8988T (cell line): ENCODE results near the gene CTSZ.
"Not testable (repeated sequence)": the region's sequence is repeated elsewhere in the genome, so short reads cannot be mapped to it uniquely, and the experiment has no call there.

Experiments
- DNase-seq: peaks from one replicate; pipeline ENCODE4 v3.0.0; 2011

Gene CTSZ

DNA sequence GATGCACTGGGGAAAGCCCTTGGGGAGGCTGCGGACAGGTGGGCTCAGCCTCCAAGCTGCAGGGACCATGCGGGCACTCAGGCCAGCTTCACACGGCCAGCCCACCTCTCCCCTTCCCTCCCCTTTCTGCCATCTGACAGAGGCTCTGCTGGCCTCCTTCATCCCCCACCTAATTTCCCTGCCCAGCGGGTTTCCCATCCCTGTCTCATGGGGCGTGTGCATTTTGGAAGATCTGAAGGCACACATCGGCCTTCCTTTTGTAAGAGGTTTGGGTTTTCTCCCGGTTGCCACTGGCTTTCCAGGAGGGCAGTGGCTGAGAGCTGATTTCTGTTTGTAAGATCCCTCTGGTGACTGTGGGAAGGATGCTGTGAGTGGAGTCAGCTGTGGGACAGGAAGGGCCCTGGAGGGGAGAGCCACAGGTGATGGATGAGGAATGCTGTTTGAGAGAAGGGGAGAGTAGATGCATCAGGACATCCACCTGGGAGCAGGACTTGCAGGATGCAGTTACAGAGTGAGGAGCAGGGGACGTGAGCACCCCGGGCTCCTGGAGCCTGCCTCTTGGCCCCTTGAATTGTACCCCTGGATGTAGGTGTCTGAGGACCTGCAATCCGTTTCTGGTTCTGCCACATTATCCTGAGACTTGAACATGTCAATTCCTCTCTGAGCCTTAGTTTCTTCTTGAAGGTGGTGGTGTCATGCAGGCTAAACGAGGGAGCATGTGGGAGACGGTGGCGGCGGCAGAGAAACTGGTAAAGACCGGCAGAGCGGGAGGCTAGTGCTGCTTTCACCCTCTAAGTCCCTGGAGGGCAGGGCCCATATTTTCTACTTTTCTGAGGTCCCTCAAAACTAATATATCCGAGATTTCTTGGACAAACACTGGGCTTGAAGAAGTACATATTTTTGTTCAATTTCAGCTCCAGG, 6.2 kb upstream of the CTSZ start:
- no peak for DNase-seq

DNA sequence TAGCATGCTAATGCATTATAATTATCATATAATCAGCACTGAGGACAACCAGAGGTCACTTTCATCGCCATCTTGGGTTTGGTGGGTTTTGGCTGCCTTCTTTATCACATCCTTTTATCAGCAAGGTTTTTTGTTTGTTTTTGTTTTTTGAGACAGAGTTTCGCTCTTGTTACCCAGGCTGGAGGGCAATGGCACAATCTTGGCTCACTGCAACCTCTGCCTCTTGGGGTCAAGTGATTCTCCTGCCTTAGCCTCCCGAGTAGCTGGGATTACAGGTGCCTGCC, 4.8 kb upstream of the CTSZ start:
- DNase-seq, result not testable (repeated sequence)

DNA sequence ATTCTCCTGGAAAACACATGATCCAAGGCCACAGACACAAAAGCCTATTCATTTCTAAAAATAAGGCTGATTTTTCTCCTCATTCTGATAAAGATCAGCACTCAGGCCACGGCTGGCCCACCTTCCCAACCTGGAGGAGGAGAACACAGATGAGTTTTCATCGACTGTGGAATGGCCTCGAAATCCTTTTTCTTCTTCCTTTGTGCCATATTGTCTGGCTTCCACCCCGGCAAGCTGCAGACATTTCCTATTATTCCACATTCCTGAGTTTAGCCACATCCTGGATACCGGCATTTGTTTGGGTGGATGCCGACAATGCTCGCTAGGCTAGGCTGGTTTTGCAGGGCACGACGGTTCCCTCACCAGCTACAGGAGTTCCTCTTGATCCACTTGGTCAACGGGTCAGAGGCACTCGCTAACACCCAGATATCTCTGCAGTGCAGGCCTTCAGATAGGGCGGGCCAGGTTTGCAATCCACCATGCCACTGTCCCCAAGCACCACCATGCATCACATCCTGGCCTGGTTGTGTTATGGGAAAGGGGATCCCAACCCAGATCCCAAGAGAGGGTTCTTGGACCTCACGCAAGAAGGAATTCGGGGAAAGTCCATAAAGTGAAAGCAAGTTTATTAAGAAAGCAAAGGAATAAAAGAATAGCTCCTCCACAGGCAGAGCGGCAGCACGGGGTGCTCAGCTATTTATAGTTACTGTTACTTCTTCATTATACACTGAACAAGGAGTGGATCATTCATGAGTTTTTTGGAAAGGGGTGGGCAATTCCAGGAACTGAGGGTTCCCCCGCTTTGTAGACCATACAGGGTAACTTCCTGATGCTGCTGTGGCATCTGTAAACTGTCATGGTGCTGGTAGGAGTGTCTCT, 4.2 kb upstream of the CTSZ start:
- DNase-seq, result no peak

DNA sequence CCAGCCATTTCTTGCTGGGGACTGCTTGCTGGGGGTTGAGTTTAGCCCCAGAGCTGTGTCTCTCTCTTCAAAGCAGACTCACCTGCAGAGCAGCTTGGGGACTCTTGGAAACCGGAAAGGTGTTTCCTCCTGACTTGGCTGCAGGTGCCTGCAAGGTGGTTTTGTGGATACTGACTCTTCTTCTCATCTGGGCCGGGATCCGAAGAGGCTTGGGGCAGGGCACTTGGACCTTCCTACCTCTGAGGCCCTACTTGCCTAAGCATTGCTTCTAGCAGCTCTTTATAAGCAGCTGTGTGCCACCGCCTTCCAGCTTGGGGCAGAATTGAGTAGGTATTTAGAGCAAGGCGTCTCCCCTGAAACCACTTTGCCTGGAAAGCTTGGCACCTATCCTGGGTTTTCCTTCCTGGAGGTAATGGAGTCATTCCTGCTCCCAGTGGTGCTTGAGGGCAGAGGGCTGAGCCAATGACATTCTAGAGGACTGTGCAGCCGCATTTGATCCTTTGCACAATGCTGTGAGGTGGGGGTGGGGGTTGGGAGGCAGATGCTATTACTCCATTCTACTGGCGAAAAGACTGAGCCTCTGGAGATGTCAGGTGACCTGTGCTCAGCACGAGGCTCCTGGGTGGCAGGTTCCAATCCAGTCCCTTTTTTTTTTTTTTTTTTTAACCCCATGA, 3.4 kb upstream of the CTSZ start:
- no peak for DNase-seq

DNA sequence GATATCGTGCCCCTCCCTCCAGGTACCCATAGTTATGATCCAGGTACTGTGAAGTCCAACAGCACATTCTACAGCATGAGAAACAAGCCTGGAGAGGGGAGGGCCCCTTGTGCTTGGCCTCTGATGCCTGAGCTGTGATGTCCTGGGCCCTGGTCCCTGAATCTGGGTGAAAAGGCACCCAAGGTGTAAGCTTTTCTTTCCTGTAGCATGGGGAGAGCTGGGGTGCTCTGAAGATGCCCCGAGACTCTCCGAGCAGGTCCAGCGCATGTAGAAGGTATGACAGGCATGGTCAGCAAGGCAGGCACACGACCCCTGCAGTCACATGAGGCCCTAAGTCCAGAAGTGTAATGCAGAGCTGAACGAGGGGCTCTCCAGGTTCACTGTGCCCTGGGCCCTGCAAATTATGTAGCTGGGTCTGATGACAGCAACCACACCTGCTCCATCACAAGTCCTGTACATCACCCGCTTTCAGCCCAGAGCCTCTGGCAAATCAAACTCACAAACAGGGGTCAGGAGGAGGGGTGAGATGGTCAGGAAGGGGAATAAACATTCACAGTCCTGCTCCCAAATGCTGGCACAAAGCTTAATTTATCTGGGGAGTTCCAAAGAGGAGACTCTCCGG, 1.8 kb upstream of the CTSZ start:
- no peak for DNase-seq

DNA sequence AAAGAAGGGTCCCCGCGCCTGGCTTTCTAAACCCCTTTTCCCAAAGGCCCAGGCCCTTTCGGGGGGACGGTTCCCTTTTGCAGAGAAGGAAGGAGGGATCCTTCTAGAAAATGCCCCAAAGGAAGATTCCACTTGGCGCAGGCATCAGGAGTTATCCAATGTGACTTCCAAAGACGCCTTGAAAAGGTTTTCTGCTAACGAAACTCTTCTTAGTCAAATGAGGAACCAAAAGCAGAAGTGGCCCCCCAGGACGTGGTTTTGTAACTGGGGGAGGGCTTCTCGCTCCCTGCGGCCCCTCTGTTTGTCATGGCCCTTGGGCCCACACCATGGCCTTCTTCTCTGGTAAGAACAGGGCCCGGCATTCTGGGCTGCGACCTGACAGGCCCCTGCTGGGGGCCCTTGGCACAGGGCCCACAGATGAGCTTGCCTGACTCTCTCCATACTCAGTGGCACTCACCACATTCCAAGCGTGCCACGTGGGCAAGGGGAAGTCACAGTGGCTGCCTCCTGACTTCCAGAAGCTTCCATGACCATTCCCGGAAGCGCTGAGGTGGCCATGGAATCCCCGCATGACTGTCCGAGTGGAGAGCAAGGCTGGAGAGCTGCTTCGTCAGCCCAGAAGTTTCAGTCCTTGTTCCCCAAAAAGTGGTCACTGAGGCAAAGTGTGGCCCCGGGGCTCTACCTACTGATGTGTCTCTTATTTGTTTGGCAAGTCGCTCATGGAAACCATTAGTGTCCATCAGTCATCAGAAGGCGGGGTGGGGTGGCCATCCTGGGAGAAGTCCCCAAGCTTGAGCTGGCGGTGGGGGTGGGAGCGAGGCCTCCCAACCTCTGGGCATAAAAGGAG, 834 bp upstream of the CTSZ start:
- DNase-seq, result no peak

DNA sequence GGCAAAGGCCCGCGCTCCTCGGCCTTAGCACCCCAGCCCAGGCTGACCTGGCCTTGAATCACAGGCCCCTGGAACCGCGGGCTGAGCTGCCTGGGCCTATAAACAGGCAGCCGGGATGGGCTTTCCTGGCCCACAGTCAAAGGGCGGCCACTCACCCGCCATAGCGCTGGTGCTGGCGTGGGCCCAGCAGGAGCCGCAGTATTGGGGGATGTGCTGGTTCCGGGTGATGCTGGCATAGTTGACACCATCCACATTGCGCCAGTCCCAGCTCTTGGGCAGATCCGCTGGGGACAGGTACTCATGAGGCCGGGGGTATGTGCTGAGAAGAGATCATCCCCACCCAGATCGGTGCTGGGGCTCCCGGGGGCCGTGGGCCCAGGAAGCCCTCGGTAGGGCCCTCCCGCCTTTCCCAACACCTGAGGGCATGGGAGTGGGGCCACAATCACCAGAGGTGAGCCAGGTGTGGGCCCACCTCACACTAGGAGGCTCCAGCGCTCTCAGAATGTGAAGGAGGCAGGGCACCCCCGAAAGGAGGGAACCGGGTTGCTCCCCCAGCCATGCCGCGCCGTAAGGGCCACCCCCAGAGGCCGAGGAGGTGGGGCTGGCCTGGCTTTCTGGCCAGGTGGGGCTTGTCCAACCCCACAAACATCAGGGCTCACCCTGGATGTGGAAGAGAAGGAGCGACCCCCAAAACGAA, 739 bp downstream of the CTSZ start:
- no peak for DNase-seq

DNA sequence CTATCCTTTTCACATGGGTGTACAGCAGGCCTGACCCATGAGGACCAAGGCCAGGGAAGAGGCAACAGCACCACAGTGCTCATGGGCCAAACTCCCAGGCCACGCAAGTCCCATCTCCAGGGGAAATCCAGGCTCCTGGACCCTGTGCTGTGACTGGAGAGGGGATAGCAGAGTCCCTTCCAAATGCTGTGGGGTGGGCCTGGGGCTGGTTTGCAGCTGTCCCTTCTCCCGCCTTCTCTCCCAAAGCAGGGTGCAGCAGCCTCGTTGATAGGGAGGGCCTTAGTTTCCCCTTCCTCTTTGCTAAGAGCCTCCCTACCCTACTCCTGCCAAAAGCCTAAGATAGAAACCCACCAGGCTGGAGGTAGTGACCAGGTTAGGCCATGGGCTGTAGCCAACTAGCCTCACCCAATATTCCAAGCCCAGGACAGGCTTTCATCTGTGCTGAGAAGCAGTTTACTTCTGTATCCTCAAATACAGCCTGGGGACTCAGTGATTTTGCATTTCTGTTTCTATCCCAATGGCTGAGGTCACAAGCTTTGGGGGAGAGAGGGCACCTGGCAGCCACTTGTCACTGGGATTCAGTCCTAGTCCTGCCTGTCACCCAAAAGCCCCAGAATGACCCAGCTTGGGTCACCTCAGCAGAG, 1.4 kb downstream of the CTSZ start:
- DNase-seq, result no peak

DNA sequence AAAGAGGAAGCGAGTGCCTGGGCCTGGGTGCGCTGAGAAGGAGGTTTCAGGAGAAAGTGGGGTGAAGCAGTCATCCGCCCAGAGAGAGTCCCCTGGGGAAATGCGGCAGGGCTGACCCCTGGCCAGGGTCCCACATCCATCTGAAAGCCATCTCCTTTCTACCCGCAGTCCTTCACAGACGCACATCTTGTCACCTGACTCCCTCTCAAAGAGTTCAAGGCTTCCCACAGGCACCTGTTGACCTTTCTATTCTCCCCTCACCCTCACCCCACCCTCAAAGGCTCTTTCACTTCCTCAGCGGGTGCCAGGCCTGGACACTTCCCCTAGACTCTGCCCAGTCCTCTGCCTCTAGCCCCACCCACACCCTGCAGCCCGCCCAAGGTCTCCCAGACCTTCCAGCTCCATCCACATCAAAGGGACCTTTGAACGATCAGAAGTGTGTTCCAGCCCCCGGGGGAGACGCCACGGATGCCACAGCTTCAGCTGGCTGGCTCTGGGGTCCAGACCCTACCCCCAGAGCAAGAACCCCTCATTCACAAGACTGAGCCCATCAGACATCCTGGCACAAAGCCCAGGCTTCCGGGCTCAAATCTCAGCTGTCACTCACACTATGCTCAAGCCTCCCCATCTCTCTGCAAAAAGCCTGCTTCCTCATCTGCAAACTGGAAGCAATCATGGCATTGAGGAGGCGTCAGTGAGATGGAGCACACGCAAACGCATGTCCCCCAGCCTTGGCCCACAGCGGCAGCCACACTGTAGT, 2.1 kb downstream of the CTSZ start:
- no peak for DNase-seq

DNA sequence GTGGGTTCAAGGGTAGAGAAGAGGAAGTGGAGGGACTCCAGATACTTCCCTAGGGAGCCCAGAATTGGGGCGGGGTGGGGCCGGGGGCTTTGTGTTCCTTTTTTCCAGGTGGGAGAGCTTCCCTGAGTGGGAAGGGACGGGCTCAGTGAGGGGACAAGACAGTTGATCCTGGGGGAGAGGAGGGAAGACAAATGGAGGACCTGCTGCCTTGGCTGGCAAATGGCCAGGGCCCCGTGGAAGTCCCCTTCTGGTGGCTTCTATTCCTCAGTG, 2.6 kb downstream of the CTSZ start:
- DNase-seq, result no peak

DNA sequence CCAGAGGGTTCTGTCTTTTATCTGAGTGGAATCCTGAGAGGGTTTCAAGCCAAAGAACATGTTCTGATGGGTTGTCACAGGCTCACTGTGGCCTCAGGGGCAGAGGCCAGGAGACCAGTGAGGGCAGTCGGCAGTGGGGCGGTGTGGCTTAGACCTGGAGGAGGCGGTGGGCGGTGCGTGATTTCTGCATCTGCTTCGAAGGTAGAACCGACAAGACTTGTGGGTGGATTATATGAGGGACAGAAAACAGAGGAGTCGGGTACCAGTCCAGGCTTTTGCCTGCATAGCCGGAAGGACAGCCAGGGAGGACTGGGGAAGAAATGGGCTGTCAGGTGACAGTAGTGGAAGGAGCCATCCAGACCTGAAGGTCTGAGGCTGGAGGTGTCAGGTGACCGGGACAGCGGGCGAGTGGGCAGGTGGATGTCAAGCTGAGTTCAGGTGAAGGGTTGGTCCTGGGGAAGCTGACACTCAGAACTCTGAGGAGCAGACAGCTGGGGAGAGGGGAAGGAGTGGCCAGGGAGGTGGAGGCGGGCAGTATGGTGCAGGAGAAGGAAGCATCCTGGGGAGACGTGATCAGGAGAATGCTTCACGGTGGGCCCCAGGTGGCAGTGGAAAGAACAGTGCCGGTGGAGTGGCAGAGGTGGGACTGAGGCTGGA, 3.1 kb downstream of the CTSZ start:
- no peak for DNase-seq

DNA sequence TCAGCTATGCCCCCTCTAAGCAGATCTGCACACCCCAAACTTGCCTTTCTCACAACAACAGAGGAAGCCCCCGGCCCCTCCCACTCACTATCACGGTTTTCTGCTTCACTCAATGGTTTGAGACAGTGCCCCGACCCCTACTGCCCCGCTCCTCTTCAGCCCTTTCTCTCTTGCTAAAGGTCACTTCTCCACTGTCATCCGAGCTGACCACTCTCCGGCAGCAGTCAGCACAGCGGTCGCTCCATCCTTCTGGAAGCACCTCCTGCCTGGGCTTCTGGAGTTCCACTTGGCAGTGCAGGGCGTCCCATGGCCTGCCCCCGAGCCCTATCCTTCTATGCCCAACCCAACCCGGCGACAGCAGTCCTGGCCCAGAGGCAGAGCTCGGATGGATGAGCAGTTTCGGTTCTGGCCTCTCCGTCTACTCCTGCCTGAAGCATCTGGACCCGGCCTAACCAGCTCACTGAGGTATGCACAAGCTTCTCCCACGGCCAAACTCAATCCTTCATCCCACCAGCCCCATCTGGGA, 4.1 kb downstream of the CTSZ start:
- DNase-seq, result no peak

DNA sequence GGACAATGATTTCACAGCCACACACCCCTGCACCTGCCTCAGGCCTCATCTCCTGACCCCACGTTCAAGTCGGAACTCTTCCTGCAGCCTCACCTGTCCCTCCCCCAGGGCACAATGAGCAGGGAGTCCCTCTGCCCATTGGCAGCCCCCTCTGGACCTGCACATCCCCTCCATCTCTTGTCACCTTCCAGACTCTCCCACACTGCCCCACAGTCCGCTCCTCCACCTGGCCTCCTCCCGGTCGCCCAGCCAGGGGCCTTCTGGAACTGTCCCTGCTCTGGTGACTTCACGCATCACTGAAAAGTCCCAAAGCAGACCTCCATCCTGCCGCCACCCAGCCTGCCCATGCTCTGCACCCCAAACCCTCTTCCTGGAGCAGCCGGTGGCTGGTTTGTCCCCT, 4.7 kb downstream of the CTSZ start:
- DNase-seq, result no peak

DNA sequence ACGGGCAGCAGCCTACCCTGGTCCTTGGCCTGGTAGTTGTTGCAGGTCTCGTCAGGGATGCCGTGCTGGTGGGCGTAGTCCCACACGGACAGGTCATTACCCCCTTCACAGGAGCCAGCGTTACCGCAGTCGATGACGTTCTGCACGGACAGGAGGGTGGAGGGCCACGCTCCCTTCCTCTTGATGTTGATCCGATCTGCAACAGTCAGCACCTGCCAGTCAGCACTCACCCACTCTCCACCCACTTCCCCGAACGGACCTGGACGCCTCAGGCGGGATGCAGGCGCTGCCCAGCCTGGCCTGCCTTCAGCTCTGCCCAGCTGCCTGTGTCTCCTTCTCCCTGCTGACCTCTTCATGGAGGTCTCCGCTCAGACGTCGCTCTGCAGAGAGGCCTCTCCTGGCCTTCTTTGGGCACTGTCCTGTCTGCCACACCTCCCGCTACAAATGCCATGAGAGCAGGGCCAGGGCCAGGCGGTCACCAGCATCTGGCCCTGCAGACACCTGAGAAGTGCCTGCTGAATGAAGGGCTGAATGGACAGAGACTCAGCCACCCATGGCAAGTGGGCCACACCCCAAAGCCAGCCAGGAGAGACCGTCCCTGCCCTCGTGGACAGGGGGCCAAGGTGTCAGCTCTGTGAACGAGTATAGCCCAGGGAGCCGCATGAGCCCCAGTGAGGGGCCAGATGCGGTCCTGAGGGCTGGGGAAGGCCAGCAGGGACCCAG, 5.4 kb downstream of the CTSZ start:
- no peak for DNase-seq

DNA sequence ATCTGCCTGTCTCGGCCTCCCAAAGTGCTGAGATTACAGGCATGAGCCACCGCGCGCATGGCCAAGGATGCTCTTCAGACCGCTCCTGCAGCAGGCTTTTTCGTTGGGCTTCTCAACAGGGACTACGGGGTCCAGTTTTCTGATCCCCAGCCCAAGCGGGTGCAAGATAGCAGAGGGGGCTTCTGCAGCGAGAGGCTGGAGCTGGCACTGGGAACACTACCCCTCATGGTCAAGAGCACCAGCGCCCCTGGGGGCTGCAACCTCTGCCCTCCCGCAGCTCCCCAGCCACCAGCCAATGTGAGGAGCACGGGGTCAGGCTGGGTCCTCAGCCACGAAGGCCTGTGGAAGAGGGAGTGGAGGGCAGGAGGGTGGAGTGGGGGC, 6.0 kb downstream of the CTSZ start:
- no peak for DNase-seq

DNA sequence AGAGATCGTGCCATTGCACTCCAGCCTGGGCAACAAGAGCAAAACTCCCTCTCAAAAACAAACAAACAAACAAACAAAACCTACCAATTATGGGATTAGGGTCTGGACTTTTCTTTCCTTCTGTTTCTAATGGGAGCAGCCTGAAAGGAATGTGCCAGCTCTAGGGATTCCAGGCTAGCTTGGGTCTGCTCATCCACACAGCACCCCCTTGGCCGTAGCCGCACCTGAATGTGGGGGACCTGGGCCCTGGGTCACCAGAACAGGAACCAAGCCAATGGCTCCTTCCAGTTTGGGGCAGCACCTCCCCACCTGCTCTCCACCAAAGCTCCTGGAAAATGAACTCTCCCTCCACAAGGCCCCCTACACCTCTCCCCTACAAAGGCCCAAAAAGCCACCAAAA, 6.7 kb downstream of the CTSZ start:
- DNase-seq, result no peak

DNA sequence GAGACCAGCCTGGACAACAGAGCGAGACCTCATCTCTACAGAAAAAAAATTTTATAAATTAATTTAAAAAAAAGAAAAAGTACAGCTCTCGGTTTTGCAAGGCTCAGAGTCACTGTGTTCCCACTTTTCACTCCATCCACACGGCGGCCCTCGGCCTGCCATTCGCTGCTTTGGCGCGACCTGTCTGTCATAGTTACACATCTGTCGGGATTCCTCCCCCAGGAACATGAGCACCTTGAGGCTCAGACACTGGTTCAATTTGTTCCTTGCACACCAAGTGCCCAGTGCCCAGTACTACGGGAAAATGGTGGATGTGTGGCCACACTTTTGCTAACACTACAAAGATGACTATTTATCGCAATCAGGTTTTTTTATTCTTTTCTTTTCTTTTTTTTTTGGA, 8.4 kb downstream of the CTSZ start:
- DNase-seq, result no peak

DNA sequence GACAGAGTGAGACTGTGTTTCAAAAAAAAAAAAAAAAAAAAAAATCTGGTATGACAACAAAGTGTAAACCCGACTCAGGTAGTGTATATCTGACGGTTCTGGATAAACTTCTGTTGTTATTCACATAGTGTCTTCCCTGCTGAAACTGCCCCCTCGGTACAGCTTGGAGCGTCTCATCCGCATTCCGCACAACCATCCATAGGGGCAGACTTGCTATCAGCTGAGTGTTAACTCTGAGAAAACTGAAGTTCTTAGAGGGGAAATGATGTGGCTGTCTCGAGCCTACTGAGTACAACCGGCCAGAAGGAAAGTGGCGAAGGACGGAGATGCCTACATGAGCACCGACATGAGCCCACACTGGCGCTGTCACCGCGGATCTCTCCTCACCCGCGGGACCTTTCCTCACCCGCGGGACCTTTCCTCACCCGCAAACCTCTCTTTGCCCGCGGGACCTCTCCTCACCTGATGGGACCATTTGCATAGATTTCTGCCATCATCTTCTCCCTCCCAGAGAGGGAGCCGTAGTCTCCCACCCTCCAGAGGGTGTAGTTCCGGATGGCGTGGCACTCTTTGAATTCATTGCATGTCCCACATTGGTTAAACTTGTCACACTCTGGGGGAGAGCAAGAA, 9.8 kb downstream of the CTSZ start:
- no peak for DNase-seq

DNA sequence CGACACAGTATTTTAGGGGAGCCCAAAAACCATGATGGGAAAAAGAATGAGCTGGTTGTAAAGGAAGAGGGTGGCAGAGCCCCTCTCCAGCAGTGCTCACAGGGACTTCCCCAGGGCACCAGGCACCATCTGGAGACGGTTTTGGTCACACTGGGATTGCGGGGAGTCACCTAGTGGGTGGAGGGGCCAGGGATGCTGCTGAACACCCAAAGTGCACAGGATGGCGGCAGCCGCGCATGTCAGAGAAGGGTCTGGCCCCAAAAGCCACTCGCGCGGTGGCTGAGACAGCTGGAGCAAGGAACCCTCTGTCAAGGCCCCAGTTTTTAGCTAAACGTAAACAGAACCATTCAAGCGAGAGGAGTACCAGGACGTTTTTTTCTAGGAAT, 10.8 kb downstream of the CTSZ start:
- no peak for DNase-seq
